Measurements from ENCODE around the gene BLNK.

DNA sequence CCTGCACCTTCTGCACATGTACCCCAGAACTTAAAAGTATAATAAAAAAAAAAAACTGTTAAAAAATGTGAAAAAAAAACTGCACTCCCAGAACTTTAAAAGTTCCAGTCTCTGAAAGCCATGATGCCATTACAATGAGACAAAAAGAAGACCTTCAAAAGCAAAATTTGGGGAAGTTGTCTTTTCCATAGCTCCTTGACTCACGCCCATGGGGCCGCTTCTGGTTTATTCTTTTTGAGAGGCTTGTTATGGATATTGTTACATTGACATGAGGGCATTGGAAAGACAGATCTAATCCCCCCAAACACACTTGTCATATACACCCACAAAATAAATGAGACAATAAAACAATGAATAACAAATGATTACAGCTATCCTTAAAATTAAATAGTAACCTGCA is 798 bp downstream of the BLNK start:
- TF ChIP-seq, protein P1, sequence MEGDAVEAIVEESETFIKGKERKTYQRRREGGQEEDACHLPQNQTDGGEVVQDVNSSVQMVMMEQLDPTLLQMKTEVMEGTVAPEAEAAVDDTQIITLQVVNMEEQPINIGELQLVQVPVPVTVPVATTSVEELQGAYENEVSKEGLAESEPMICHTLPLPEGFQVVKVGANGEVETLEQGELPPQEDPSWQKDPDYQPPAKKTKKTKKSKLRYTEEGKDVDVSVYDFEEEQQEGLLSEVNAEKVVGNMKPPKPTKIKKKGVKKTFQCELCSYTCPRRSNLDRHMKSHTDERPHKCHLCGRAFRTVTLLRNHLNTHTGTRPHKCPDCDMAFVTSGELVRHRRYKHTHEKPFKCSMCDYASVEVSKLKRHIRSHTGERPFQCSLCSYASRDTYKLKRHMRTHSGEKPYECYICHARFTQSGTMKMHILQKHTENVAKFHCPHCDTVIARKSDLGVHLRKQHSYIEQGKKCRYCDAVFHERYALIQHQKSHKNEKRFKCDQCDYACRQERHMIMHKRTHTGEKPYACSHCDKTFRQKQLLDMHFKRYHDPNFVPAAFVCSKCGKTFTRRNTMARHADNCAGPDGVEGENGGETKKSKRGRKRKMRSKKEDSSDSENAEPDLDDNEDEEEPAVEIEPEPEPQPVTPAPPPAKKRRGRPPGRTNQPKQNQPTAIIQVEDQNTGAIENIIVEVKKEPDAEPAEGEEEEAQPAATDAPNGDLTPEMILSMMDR (IDR thresholded peaks at IDR 0.05), result no peak
- no peak for TF ChIP-seq POLR2A (IDR thresholded peaks at IDR 0.05)
